IMR-90 (cell line): Measurements from ENCODE around the gene PRKCA.

Experiments used
- RFX5 ChIP-seq: IDR thresholded peaks from 2 replicates; pipeline ENCODE4 v1.8.0; 2012; ENCODE audit warnings: low read depth, mild to moderate bottlenecking, low read length, moderate library complexity
- TF ChIP-seq, protein P1 (sequence below): conservative IDR thresholded peaks from 2 replicates; pipeline ENCODE4 v1.5.1; 2012; ENCODE audit warnings: mild to moderate bottlenecking, low read depth, low read length, improper control_type of control experiment

DNA sequence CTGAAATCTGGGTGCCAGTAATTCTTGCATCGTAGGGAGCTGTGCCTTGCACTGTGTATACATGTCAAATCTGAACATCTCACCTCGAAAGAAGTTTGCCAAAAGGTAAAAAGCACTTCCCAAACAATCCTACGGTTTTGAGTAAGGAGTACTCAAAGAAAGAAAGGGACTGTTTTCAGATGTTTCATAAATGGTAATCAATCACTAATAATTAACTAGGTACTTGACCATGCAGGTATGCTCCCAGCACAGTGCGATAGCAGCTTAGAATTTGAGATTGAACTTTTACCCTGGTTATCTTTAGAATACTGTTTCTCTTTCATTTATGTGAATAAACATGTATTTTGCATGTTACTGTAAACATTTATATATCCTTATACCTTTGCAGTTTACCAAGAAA, 39.0 kb downstream of the PRKCA start:
- TF ChIP-seq, protein P1, sequence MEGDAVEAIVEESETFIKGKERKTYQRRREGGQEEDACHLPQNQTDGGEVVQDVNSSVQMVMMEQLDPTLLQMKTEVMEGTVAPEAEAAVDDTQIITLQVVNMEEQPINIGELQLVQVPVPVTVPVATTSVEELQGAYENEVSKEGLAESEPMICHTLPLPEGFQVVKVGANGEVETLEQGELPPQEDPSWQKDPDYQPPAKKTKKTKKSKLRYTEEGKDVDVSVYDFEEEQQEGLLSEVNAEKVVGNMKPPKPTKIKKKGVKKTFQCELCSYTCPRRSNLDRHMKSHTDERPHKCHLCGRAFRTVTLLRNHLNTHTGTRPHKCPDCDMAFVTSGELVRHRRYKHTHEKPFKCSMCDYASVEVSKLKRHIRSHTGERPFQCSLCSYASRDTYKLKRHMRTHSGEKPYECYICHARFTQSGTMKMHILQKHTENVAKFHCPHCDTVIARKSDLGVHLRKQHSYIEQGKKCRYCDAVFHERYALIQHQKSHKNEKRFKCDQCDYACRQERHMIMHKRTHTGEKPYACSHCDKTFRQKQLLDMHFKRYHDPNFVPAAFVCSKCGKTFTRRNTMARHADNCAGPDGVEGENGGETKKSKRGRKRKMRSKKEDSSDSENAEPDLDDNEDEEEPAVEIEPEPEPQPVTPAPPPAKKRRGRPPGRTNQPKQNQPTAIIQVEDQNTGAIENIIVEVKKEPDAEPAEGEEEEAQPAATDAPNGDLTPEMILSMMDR = no peak
- TF ChIP-seq RFX5 = no peak
